WTC11 (cell line): ENCODE data around the gene MARCKSL1. TPM values are rescaled to one million over a fixed set of nuclear protein-coding genes. Genes with fewer than 3 reads are reported as not detected.

ENCODE experiments used
- ATAC-seq: fragments of 200-7000 bp; cut with Tn5 transposase; 2 replicates; pipeline ENCODE4 v1.10.0; 2021; ENCODE audit warnings: mild to moderate bottlenecking, moderate library complexity
- Bru-seq: library from RNA; stranded (reverse); fragments of 400-500 nt; gene quantifications from one replicate; lab custom pipeline; 2021; lab: Mats Ljungman, UMichigan
- CTCF ChIA-PET: fragments of 300-600 bp; sonication (Branson Sonifier 250); formaldehyde crosslinking; loops from one replicate; lab custom pipeline; 2021; ENCODE audit warnings: antibody characterized with exemption; lab: Charles Lee
- POLR2A ChIA-PET: fragments of 350-600 bp; sonication (Branson Sonifier 250); formaldehyde crosslinking; loops from one replicate; lab custom pipeline; 2021; ENCODE audit warnings: antibody characterized with exemption; lab: Charles Lee
- DNase-seq: peaks from one replicate; pipeline ENCODE4 v3.0.0; 2021; ENCODE audit warnings: low spot score
- H3K27ac Mint-ChIP-seq: 2 replicates; pipeline ENCODE4 v1.8.0; 2021; ENCODE audit warnings: mixed read lengths
- H3K27me3 Mint-ChIP-seq: 2 replicates; pipeline ENCODE4 v1.8.0; 2021; ENCODE audit warnings: low read depth, mild to moderate bottlenecking, moderate library complexity, mixed read lengths
- H3K36me3 Mint-ChIP-seq: 2 replicates; pipeline ENCODE4 v1.8.0; 2021; ENCODE audit warnings: mixed read lengths
- H3K4me1 Mint-ChIP-seq: 2 replicates; pipeline ENCODE4 v1.8.0; 2022; ENCODE audit warnings: mixed read lengths
- H3K4me3 Mint-ChIP-seq: 2 replicates; pipeline ENCODE4 v1.8.0; 2021; ENCODE audit warnings: mild to moderate bottlenecking, moderate library complexity, mixed read lengths
- H3K9me3 Mint-ChIP-seq: 2 replicates; pipeline ENCODE4 v1.8.0; 2021; ENCODE audit warnings: mixed read lengths
- CDX4 ChIP-seq: fragments of 250-450 bp; sonication (Bioruptor Pico); IDR thresholded peaks from 2 replicates; pipeline ENCODE4 v1.9.0; 2021; ENCODE audit warnings: moderate library complexity, mild to moderate bottlenecking, inconsistent platforms, borderline replicate concordance
- CREB1 ChIP-seq: sonication (generic); formaldehyde crosslinking; IDR thresholded peaks from 2 replicates; pipeline ENCODE4 v1.8.0; 2023; ENCODE audit warnings: mild to moderate bottlenecking, missing genetic modification reagents
- E2F4 ChIP-seq: sonication (generic); formaldehyde crosslinking; IDR thresholded peaks from 2 replicates; pipeline ENCODE4 v1.8.1; 2022; ENCODE audit warnings: low read depth, mild to moderate bottlenecking, moderate library complexity, missing genetic modification reagents, borderline replicate concordance
- E2F5 ChIP-seq: sonication (generic); formaldehyde crosslinking; IDR thresholded peaks from 2 replicates; pipeline ENCODE4 v1.8.1; 2022; ENCODE audit warnings: mild to moderate bottlenecking, moderate library complexity, missing genetic modification reagents
- GABPB1 ChIP-seq: sonication (generic); formaldehyde crosslinking; IDR thresholded peaks from 2 replicates; pipeline ENCODE4 v1.8.1; 2023; ENCODE audit warnings: mild to moderate bottlenecking, missing genetic modification reagents
- GRHL2 ChIP-seq: fragments of 250-450 bp; sonication (Bioruptor Pico); IDR thresholded peaks from 2 replicates; pipeline ENCODE4 v1.8.0; 2022; ENCODE audit warnings: mild to moderate bottlenecking, moderate library complexity; ENCODE audit not compliant: insufficient replicate concordance, severe bottlenecking
- HMGXB4 ChIP-seq: sonication (generic); formaldehyde crosslinking; IDR thresholded peaks from 2 replicates; pipeline ENCODE4 v1.8.1; 2023; ENCODE audit warnings: mild to moderate bottlenecking, moderate library complexity, missing genetic modification reagents
- JAZF1 ChIP-seq: fragments of 250-450 bp; sonication (Bioruptor Pico); IDR thresholded peaks from 2 replicates; pipeline ENCODE4 v1.9.0; 2021; ENCODE audit warnings: moderate library complexity, mild to moderate bottlenecking, inconsistent platforms
- MAX ChIP-seq: sonication (generic); formaldehyde crosslinking; IDR thresholded peaks from 2 replicates; pipeline ENCODE4 v1.8.0; 2022; ENCODE audit warnings: mild to moderate bottlenecking, missing genetic modification reagents
- MYBL2 ChIP-seq: sonication (generic); formaldehyde crosslinking; IDR thresholded peaks from 2 replicates; pipeline ENCODE4 v1.8.1; 2023; ENCODE audit warnings: mild to moderate bottlenecking, moderate library complexity, missing genetic modification reagents
- NFE2L1 ChIP-seq: sonication (generic); formaldehyde crosslinking; IDR thresholded peaks from 2 replicates; pipeline ENCODE4 v1.8.1; 2023; ENCODE audit warnings: missing genetic modification reagents
- NFYB ChIP-seq: sonication (generic); formaldehyde crosslinking; conservative IDR thresholded peaks from 2 replicates; pipeline ENCODE4 v1.8.0; 2022; ENCODE audit warnings: low read depth, missing genetic modification reagents
- OVOL2 ChIP-seq: fragments of 250-450 bp; sonication (Bioruptor Pico); IDR thresholded peaks from 2 replicates; pipeline ENCODE4 v1.9.0; 2021; ENCODE audit warnings: mild to moderate bottlenecking, borderline replicate concordance
- SP1 ChIP-seq: sonication (generic); formaldehyde crosslinking; conservative IDR thresholded peaks from 2 replicates; pipeline ENCODE4 v1.8.1; 2022; ENCODE audit warnings: missing genetic modification reagents
- TEAD1 ChIP-seq: sonication (generic); formaldehyde crosslinking; IDR thresholded peaks from 2 replicates; pipeline ENCODE4 v1.8.0; 2022; ENCODE audit warnings: mild to moderate bottlenecking, missing genetic modification reagents
- TP53 ChIP-seq: sonication (generic); formaldehyde crosslinking; IDR thresholded peaks from 2 replicates; pipeline ENCODE4 v1.8.1; 2023; ENCODE audit warnings: mild to moderate bottlenecking, missing genetic modification reagents
- ZNF263 ChIP-seq: sonication (generic); formaldehyde crosslinking; IDR thresholded peaks from 2 replicates; pipeline ENCODE4 v1.8.1; 2022; ENCODE audit warnings: low read depth, mild to moderate bottlenecking, moderate library complexity, missing genetic modification reagents
- long read RNA-seq, 3 experiments: library from RNA in 1 of 3; library from capped mRNA in 1 of 3; library from polyadenylated mRNA in 1 of 3; unstranded in 2 of 3; stranded (forward) in 1 of 3; transcript quantifications; one replicate each; pipeline ENCODE4 v2.0.0, GENCODE V29; 2021
- total RNA-seq: library from RNA; stranded (reverse); gene quantifications from 3 replicates; pipeline ENCODE4 v1.2.3, GENCODE V29; 2021
- TF ChIP-seq, protein P1 (sequence below): fragments of 250-450 bp; sonication (Bioruptor Pico); IDR thresholded peaks from 2 replicates; pipeline ENCODE4 v1.9.0; 2021; ENCODE audit warnings: mild to moderate bottlenecking
- TF ChIP-seq, protein P2 (sequence below): sonication (generic); formaldehyde crosslinking; IDR thresholded peaks from 2 replicates; pipeline ENCODE4 v1.8.0; 2023; ENCODE audit warnings: missing genetic modification reagents, mild to moderate bottlenecking, borderline replicate concordance
- TF ChIP-seq, protein P3 (sequence below): sonication (generic); formaldehyde crosslinking; IDR thresholded peaks from 2 replicates; pipeline ENCODE4 v1.8.1; 2022; ENCODE audit warnings: mild to moderate bottlenecking, missing genetic modification reagents, moderate library complexity, borderline replicate concordance

MARCKSL1 gene
- total RNA-seq (442 to 450 TPM (median 443 TPM) in 3 replicates), Bru-seq, nascent RNA (percentile 98 among the genes with signal in this experiment)
- long read RNA-seq, experiment 1, transcript MARCKSL1-201 (2 exons, 1,699 nt), result major isoform, 5,266 of 5,389 reads
- long read RNA-seq, experiment 1, partial matches to known transcripts, result 63 of 5,389 reads
- long read RNA-seq, experiment 1, other reads (novel, unspliced or antisense), result 60 of 5,389 reads
- long read RNA-seq, experiment 2, transcript MARCKSL1-201 (2 exons, 1,699 nt), result major isoform, 629 of 878 reads
- long read RNA-seq, experiment 2, partial matches to known transcripts, result 184 of 878 reads
- long read RNA-seq, experiment 2, other reads (novel, unspliced or antisense), result 65 of 878 reads
- long read RNA-seq, experiment 3, transcript MARCKSL1-201 (2 exons, 1,699 nt), result major isoform, 44 of 69 reads
- long read RNA-seq, experiment 3, partial matches to known transcripts, result 0 of 69 reads
- long read RNA-seq, experiment 3, other reads (novel, unspliced or antisense), result 25 of 69 reads

- DNase-seq (peak; percentile 82), ATAC-seq (peak; percentile 43)
- H3K4me1 Mint-ChIP-seq, result peaks cover 44% of the 10 kb centered on the region
- peaks cover 16% of the 10 kb centered on the region for H3K27me3 Mint-ChIP-seq
- H3K36me3 Mint-ChIP-seq, result peaks cover 31% of the 10 kb centered on the region
- peak within 1 kb of the TSS; percentile 96 for H3K27ac Mint-ChIP-seq
- H3K4me3 Mint-ChIP-seq, result peak within 1 kb of the TSS; percentile 95
- POLR2A ChIA-PET, result interaction anchor here (0.6 to 2.8 kb wide), 20 partner anchors 9 to 315 kb away, joined by 3 to 18 read pairs (median 4); partner anchors contain the start of genes BSDC1, FAM229A, IQCC and RBBP4
- CTCF ChIA-PET, result interaction anchor here (0.5 to 2.4 kb wide), 9 partner anchors 15 to 263 kb away, joined by 3 to 17 read pairs (median 3); partner anchors contain the start of genes BSDC1 and TMEM39B
- TF ChIP-seq CREB1 (CRISPR knock-in tag), result no peak
- TF ChIP-seq NFE2L1 (CRISPR knock-in tag), result no peak
- TF ChIP-seq E2F5 (CRISPR knock-in tag), result 0 out of 2 replicates have a peak, but pooled peaks have one; percentile 29
- TF ChIP-seq JAZF1 (CRISPR knock-in tag), result no peak
- TF ChIP-seq NFYB, result peak; percentile 42; the same call in 1 of the 2 replicates
- peak; percentile 45; the same call in 1 of the 2 replicates for TF ChIP-seq MAX (CRISPR knock-in tag)
- TF ChIP-seq CDX4 (CRISPR knock-in tag), result no peak
- 0 out of 2 replicates have a peak, but pooled peaks have one; percentile 24 for TF ChIP-seq TP53
- peak; percentile 70; the same call in 1 of the 2 replicates for TF ChIP-seq HMGXB4 (CRISPR knock-in tag)
- peak; percentile 59 for TF ChIP-seq MYBL2 (CRISPR knock-in tag)
- TF ChIP-seq TEAD1 (CRISPR knock-in tag), result peak; percentile 74; the same call in 1 of the 2 replicates
- 0 out of 2 replicates have a peak, but pooled peaks have one; percentile 29 for TF ChIP-seq ZNF263 (CRISPR knock-in tag)
- no peak for TF ChIP-seq OVOL2 (CRISPR knock-in tag)
- TF ChIP-seq, protein P1, sequence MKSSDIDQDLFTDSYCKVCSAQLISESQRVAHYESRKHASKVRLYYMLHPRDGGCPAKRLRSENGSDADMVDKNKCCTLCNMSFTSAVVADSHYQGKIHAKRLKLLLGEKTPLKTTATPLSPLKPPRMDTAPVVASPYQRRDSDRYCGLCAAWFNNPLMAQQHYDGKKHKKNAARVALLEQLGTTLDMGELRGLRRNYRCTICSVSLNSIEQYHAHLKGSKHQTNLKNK (CRISPR knock-in tag), result peak; percentile 62; the same call in 1 of the 2 replicates
- TF ChIP-seq, protein P2, sequence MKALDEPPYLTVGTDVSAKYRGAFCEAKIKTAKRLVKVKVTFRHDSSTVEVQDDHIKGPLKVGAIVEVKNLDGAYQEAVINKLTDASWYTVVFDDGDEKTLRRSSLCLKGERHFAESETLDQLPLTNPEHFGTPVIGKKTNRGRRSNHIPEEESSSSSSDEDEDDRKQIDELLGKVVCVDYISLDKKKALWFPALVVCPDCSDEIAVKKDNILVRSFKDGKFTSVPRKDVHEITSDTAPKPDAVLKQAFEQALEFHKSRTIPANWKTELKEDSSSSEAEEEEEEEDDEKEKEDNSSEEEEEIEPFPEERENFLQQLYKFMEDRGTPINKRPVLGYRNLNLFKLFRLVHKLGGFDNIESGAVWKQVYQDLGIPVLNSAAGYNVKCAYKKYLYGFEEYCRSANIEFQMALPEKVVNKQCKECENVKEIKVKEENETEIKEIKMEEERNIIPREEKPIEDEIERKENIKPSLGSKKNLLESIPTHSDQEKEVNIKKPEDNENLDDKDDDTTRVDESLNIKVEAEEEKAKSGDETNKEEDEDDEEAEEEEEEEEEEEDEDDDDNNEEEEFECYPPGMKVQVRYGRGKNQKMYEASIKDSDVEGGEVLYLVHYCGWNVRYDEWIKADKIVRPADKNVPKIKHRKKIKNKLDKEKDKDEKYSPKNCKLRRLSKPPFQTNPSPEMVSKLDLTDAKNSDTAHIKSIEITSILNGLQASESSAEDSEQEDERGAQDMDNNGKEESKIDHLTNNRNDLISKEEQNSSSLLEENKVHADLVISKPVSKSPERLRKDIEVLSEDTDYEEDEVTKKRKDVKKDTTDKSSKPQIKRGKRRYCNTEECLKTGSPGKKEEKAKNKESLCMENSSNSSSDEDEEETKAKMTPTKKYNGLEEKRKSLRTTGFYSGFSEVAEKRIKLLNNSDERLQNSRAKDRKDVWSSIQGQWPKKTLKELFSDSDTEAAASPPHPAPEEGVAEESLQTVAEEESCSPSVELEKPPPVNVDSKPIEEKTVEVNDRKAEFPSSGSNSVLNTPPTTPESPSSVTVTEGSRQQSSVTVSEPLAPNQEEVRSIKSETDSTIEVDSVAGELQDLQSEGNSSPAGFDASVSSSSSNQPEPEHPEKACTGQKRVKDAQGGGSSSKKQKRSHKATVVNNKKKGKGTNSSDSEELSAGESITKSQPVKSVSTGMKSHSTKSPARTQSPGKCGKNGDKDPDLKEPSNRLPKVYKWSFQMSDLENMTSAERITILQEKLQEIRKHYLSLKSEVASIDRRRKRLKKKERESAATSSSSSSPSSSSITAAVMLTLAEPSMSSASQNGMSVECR (CRISPR knock-in tag), result peak; percentile 36; the same call in 1 of the 2 replicates
- peak; percentile 83 for TF ChIP-seq SP1
- TF ChIP-seq E2F4 (CRISPR knock-in tag), result no peak
- 0 out of 2 replicates have a peak, but pooled peaks have one; percentile 36 for TF ChIP-seq GABPB1 (CRISPR knock-in tag)
- TF ChIP-seq, protein P3, sequence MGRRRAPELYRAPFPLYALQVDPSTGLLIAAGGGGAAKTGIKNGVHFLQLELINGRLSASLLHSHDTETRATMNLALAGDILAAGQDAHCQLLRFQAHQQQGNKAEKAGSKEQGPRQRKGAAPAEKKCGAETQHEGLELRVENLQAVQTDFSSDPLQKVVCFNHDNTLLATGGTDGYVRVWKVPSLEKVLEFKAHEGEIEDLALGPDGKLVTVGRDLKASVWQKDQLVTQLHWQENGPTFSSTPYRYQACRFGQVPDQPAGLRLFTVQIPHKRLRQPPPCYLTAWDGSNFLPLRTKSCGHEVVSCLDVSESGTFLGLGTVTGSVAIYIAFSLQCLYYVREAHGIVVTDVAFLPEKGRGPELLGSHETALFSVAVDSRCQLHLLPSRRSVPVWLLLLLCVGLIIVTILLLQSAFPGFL (CRISPR knock-in tag), result 0 out of 2 replicates have a peak, but pooled peaks have one; percentile 50
- no peak for TF ChIP-seq GRHL2
- H3K9me3 Mint-ChIP-seq, result no peaks in the 10 kb centered on the region
These were observed at the start of gene MARCKSL1 for GRCh38 chr1:32335790-32336590. Gene MARCKSL1 (minus strand): TSS chr1:32336233. CDS start chr1:32336033, 200 bp downstream.
